ENCODE data around the gene LANCL3.

The LANCL3 gene

DNA sequence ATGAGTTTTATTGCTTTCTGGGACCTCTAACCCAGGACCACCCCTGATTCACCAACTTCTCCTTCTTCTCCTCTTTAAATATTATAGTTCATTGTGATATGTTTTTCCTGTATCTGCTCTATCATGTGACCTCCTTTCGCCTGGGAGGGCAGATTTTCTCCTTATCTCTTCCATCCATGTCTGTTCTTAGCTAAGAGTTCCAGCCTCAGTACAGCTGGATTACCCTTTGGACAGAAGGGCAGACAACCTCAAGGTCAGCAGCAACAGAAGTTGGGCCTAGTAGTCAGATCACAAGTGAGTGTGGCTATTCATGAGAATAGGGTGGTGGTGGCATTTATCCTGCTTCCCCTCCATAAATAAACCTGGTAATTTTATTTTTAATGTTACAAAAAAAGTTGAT is 108.4 kb downstream of the LANCL3 start:
- DNase-seq (ENCODE audit: low read depth in 2 of 2) = no peak

- DNase-seq (ENCODE audit: low read depth in 2 of 2) = no peak
Measured at GRCh38 chrX:37684426-37684825, 113.0 kb downstream of the LANCL3 start.

DNA sequence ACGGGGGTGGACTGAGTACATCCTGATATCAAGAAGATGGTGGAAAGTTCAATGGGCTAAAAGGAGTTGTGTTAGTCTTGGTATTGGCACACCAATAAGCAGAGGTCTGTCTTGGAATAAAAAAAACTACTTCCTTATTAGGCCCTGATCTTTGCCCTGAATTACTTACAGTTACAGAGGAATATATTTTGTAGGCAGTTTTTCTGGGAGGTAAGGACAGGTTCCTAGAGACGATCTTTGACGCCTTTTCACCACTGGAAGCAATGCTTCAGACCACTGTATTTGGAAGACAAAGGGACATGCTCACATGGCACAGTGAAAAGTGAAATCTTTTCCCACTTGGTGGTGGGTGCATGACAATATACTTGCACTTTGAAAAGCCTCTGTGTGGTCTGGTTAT is 113.5 kb downstream of the LANCL3 start:
- DNase-seq (ENCODE audit: low read depth in 2 of 2) = no peak

DNA sequence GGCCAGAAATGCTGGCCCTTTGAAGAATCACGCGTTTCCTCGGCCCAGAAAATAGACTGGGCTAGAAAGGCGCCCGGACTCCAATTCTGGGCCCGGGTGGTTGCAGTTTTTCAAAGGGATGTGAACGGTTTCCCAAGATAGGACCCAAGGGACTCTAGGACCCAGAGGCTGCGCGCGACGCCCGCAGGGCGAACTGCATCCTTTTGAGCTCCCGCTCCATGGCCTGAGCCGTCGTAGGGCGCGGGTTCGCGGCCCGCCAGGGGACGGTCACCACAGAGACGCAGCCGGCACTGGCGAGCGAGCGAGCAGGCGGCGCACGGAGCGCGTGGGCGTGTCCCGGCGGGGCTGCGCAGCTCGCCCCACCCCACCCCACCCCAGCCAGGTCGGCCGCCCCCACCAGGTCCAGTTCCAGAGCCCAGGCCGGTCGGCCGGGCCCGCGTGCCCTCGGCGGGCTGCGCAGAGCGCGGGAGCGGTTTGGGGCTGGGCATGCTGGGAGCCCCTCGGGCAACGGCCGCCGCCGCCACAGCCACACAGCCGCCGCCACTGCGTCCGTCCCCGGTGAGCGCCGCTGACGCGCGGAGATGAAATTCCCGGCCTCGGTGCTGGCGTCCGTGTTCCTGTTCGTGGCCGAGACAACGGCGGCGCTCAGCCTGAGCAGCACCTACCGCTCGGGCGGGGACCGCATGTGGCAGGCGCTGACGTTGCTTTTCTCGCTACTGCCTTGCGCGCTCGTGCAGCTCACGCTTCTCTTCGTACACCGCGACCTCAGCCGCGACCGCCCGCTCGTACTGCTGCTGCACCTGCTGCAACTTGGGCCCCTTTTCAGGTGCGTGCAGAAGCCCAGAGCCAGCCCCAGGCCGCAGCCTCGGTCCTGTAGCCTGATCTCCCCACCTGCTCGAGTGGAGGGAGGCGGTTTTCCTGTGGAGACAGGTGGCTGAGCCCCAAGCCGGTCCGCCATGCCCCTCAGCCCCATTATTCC is 114.2 kb downstream of the LANCL3 start, which contains the start of gene XK:
XK (plus strand) TSS at position 411 of the 979 bp plus-strand sequence; CDS start at position 582, 171 bp downstream.
- peak; percentile 9 to 29 for DNase-seq (ENCODE audit: low read depth in 2 of 2)

- no peak for DNase-seq (ENCODE audit: low read depth in 2 of 2)
Measured at GRCh38 chrX:37686369-37686995, 115.0 kb downstream of the LANCL3 start.

GRCh38 chrX:37686996-37687395 is 115.5 kb downstream of the LANCL3 start:
- DNase-seq (ENCODE audit: low read depth in 2 of 2) = no peak

DNA sequence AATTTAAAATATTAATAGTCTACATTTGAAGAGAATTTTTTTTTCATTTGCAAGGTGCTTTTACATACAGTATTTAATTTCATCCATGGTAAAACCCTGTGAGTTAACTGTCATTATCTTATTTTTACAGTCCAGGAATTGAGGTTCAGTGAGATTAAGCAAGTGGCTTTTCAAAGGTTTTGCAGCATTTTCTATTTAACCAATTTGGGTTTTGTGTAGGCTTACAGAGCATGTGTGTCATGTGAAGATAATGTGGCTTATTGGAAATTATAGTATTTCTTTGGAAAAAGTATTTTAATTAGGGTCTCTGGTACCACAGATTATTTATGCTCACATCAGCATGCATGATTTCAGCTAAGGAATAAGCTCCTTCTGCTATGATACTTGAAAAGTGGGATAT is 118.7 kb downstream of the LANCL3 start:
- DNase-seq (ENCODE audit: low read depth in 2 of 2) = no peak

DNA sequence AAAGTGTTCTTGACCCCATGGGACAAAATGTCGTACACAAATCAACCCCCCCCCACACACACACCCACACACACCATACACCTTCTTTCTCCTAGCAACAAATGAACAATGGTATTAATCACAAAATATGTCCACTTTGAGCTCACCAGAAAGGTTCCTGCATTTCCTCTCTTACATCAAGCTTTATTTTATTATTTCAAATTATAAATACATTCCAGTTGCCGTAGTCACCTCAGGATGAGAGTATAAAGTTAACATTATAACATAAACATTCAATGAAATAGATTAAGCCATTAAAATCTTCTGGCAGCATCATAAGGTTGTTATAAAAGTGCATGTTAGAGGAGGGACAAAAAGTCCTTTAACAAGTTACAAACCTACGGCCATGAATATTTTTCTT is 121.5 kb downstream of the LANCL3 start:
- DNase-seq (ENCODE audit: low read depth in 2 of 2) = no peak

GRCh38 chrX:37697169-37697760 is 125.8 kb downstream of the LANCL3 start:
- DNase-seq (ENCODE audit: low read depth in 2 of 2) = no peak

- no peak for DNase-seq (ENCODE audit: low read depth in 2 of 2)
Measured at GRCh38 chrX:37701588-37701987, 130.1 kb downstream of the LANCL3 start.

- no peak for DNase-seq (ENCODE audit: low read depth in 2 of 2)
Measured at GRCh38 chrX:37711991-37712390, 140.5 kb downstream of the LANCL3 start.

GRCh38 chrX:37712458-37712857 is 141.0 kb downstream of the LANCL3 start:
- no peak for DNase-seq (ENCODE audit: low read depth in 2 of 2)

DNA sequence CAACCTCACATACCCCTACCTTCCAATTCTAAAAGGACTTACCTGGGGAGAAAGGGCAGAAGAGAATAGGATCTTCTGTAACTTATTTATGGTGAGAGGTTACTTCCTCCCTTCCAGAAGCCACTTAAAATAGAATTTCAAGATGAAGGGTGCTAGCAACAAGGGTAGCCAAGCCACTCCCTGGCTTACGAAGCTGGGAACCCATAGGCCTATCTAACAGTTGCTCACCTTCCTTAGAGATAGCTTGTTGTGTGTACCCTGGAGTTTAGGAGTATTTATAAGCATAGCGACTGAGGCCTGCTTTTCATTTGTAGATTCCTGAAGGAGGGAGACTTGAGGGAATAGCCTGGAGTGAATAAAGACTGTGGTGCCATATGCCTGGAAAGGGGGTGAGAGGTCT is 143.0 kb downstream of the LANCL3 start:
- no peak for DNase-seq (ENCODE audit: low read depth in 2 of 2)

- no peak for DNase-seq (ENCODE audit: low read depth in 2 of 2)
Measured at GRCh38 chrX:37716602-37717001, 145.1 kb downstream of the LANCL3 start.

DNA sequence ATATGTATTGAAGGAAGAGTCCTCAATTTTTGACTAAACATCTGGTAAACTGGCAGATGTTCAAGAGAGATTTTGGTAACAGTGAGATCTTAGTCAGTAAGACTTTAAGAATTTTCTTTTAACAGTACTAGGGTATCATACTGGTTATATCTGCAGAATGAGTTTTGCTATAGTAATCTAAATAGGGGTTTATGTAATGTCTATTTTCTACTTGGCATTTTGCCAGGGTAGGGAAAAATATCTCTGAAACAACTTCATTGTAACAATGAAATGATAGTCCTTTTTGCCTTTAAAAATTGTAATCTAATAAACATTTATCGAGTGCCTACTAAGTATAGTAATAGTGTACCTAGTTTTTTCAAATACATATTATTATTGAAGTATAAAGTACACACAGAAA is 146.2 kb downstream of the LANCL3 start:
- DNase-seq (ENCODE audit: low read depth in 2 of 2) = no peak

- DNase-seq (ENCODE audit: low read depth in 2 of 2) = no peak
Measured at GRCh38 chrX:37722595-37722994, 151.1 kb downstream of the LANCL3 start.

DNA sequence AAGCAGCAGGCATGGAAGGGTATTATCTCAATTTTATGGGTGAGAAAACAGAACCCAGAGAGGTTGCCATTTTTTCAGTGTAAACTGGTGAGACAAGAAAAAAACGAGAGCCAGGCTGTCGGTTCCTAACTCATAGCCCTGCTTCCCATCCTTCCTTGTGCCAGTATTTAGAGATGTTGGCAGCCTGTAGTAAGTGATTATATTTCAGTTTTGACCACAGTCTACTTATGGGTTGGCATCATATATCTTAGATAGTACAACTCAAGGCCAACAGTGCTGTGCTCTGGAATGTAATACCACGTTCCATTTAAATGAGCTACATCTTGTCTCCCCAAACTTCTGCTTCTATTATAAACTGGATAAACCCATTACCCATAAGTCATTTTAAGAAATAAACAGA is 154.9 kb downstream of the LANCL3 start:
- DNase-seq (ENCODE audit: low read depth in 2 of 2) = no peak
